ENCODE data around the gene MTX2.

Gene MTX2

GRCh38 chr2:176269319-176270099 is at the start of gene MTX2:
Gene MTX2 (plus strand): TSS chr2:176269442. CDS start chr2:176269630, 188 bp downstream.
- peak; percentile 74 for DNase-seq

- no peak for DNase-seq
These were observed 41.4 kb upstream of the MTX2 start for GRCh38 chr2:176227874-176228273.

- no peak for DNase-seq
These were observed 35.1 kb upstream of the MTX2 start for GRCh38 chr2:176234156-176234555.

DNA sequence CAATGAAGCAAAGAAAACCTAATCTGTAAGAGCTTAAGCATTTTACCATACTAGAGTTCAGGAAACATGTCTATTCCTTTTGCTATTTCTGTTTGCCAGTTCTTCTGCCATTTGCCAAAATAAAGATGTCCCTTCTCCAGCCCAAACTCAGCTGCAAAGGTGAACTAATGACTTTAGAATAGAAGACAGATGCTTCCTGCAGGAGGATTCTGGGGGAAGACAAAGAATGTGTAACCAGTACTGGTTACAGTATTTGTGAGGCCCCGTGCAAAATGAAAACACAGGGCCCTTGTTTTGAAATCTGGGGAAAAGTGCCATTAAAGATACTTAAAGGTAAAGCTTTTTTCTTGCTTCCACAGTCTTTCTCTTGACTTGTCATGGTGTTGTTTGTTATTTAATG is 34.3 kb upstream of the MTX2 start:
- DNase-seq: no peak

GRCh38 chr2:176237456-176237855 is 31.8 kb upstream of the MTX2 start:
- DNase-seq: no peak

DNA sequence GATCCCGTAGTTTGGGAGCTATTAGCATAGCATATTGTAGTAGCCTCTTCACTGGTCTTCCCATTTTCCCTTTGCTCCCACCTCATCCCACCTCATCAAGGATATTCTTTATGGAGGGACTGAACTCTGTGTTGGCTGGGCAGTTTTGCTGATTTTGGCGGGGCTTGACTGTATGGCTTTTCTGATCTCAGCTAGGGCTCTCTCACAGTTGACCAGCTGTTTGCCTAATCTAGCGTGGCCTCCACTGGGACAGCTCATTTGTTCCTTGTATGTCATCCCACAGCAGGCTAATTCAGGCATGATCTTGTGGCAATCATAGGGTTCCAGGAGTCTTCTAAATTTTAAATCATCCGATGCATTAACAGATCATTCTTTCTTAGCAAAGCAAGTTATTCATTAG is 30.2 kb upstream of the MTX2 start:
- DNase-seq: no peak

DNA sequence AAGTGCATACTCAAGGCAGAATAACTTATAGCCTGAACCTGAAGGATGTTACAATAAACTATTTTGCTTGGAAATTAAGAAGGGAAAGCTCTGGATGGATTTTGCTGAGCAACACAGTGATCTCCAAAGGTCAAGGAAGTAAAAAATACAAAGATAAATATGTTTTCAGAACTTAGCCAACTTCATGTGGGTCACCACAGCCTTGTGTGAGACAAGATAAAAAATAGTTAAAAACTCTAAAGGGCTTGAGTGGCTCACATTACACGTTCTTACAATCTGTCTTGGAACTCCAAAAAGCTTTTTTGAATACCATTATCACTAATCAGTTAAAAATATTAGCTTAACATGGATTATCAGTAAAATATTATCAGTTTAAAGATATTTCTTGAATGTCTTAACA is 28.9 kb upstream of the MTX2 start:
- no peak for DNase-seq

DNA sequence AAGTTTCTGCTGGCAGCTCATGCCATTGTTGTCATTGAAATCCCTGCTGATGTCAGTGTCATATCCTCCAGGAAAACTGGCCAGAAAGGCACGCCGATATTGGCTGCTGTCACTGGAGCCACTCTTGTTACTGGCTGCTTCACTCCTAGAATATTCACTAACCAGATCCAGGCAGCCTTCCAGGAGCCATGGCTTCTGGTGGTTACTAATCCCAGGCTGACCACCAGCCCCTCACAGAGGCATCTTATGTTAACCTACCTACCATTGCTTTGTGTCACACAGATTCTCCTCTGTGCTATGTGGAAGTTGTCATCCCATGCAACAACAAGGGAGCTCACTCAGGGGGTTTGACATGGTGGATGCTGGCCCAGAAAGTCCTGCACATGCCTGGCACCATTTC is 27.0 kb upstream of the MTX2 start:
- DNase-seq: no peak

DNA sequence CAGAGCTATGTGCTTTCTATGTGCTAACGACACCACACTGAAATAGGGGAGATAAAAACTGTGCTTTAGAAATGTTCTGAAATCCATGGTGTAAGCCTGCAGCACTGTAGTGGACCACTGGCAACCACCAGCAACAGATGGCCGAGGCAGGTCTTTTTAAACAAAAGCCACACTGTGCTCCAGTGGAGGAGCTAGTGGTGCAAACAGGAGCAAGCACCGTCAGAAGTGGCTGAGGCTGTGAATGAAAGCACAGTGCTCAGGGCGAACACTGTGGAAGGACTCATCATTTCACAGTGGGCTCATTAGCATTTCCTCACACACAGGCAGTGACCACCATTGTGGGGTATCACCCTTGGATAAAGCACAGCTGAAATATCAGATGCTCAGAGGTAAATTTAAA is 22.9 kb upstream of the MTX2 start:
- DNase-seq: no peak

DNA sequence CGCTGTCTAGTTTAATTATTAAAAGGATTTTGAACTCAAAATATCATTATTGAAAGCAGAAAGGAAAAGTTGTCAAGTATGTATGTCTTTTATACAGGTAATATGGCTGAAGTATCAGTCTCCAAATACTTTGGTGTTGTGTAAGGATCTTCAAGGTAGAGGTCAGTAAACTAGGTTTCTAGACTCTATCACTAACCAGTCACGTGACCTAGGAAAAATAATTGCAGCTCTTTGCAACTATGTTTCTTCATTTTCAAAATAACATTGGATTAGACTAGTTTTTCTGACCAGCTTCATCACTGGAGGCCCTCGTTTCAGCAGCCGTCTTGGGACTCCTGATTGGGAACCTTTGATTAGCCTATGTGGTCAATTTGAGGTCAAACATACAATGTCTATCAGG is 21.4 kb upstream of the MTX2 start:
- DNase-seq: no peak

DNA sequence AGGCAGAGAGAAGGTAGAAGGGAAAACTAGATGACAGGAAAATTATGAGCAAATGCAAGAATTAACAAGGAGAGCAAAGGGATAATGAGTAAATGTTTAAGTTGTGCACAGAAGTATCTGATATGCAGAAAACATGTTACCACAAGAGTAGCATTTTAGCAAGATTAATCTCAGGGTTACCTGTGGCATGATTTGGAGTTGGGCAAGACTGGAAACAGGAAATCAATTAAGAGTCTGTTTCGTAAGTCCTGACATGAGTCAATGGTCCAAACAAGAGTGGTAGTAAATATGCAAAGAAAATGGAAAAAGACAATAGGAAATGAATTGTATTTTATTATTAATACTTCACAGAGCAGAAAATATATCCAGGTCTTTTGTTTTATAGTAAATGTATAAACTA is 17.3 kb upstream of the MTX2 start:
- DNase-seq: no peak

DNA sequence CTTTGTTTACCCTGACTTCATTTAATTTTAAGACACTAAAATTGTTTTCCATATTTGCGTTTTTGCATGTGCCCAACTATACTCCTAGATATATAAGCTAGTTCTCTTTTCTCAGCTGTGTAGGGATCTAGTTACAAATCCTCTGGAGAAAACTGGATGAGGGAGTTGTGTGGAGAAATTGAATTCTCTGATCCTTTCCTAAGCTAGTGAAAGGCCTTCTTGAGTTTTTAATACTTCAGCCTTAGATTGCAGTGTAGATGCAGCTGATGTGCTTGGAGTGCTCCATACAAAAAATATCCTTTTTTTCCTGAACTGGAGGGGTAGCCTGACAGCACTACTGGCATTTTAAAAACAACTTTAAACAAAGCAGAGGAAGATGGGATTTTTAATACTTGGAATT is 8.6 kb upstream of the MTX2 start:
- no peak for DNase-seq

GRCh38 chr2:176261136-176261535 is 8.1 kb upstream of the MTX2 start:
- no peak for DNase-seq

DNA sequence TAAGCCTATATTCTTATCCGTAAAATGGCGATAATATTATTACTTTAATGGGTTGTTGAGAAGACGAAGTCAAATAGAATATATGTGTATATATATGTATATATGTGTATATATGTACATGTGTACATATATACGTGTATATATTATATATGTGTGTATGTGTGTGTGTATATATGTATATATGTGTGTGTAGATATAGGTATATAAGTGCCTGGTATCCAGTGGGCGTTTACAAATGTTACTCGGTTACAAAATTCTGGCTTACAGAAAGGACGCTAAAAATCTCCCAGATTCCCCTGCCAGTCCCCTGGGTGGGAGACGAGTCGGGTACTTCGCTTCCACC is 295 bp upstream of the MTX2 start:
- no peak for DNase-seq

GRCh38 chr2:176270100-176270750 is 983 bp downstream of the MTX2 start:
- no peak for DNase-seq

GRCh38 chr2:176272870-176273459 is 3.7 kb downstream of the MTX2 start:
- DNase-seq: no peak

DNA sequence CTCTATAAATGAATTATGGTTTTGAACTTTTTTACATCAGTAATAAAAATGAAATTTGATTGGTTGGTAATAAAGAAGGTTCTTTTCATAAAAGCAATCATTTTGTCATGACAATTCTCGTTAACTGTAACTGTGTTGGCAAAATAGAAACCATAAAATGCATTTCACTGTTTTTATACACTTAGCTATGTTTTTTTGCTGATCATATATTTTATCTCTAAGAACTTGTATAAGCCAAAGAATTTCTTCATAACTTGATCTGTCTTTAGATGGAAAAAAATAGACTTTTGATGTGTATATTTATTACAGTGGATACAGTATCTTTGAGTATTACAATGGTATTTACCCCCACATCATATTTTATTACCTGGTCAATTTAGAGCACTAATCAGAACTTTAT is 9.7 kb downstream of the MTX2 start:
- no peak for DNase-seq

DNA sequence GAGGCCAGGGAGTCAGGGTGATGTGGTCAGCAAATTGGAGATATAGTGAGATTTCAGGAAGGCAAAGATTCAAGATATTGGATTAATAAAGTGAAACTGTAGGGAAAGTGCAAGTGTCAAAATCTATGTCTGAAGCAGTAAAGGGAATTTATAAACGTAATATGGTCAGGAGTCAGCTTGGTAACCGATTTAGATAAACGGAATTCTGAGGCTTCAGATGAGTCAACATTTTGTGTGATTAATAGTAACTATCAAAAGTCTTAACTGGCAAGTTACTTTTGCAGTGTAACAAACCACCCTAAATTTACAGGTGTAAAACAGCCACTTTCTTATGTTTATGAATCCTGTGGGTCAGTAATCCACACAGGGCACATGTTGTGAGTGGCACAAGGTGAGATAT is 10.9 kb downstream of the MTX2 start:
- DNase-seq: peak; percentile 46

GRCh38 chr2:176280867-176281658 is 11.8 kb downstream of the MTX2 start:
- DNase-seq: peak; percentile 68

DNA sequence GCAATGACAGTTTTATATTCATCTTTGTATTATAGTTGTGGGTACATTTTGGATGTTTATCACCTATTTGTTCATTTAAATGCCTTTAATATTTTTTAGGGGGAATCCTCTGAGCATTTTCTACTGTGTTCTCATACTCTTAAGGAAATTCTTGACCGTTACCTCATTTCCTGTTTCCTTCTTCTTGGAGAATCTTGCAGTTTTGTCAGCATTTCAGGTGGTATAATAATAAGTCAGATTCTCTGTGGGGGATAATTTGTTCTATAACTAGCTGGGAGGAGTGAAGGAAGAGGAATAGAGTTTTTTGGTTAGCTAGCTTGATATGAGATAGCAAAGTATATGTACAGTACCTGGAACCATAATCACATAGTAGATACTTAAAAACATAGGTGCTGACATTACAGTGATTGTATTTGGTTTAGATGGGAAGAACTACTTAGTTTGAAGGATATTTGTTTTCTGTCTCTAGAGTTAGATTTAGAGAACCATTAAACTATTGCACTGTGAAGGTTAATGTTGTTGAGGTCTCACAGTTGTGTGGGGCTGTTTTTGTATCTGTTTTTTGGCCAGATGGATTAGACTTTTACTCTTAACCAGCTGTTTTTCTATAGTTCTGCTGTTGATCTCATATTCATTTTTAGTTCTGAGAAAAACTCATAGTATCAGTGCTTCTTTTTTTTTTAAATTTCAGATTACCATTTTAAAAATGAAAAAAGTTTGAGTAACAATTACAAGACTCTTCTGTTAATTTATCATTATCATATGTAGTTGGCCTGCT is 14.2 kb downstream of the MTX2 start:
- DNase-seq: peak; percentile 58

GRCh38 chr2:176284461-176285049 is 15.3 kb downstream of the MTX2 start:
- DNase-seq: no peak

DNA sequence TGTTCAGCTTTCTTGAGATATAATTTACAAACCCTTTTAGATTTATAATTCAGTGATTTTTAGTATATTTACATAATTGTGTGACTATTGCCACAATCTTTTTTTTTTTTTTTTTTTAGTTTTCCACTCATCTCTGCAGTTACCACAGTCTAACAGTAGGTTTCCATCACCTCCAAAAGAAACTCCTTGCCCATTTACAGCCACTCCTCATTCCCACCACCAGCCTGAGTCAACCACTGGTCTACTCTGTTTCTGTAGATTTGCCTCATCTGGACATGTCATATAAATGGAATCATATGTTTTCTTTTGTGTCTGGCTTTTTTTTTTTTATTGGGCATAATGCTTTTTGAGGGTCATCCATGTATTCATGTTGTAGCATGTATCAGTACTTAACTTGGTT is 16.1 kb downstream of the MTX2 start:
- DNase-seq: peak; percentile 54

Measured in HCEC 1CT (cell line).